ENCODE results near the gene MAP3K4.

DNA sequence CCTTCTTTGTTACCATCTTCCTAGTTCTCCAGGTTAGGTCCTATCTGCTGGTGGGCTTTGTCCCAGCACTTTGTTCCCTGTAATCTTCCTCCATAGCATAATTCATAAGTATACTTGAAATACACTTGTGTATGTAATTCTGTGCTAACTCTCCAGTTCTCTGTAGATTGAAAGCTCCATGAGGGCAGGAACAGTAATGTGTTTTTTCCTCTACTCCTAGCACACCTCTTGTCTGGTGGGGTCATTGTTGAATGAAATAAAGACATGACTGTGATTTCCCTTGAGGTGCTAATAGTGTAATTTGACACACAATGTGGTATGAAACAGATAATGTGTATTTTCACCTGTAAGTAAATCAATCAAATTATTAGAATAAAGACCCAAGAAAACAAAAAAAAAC is 30.0 kb downstream of the MAP3K4 start:
- TF ChIP-seq, protein P1, sequence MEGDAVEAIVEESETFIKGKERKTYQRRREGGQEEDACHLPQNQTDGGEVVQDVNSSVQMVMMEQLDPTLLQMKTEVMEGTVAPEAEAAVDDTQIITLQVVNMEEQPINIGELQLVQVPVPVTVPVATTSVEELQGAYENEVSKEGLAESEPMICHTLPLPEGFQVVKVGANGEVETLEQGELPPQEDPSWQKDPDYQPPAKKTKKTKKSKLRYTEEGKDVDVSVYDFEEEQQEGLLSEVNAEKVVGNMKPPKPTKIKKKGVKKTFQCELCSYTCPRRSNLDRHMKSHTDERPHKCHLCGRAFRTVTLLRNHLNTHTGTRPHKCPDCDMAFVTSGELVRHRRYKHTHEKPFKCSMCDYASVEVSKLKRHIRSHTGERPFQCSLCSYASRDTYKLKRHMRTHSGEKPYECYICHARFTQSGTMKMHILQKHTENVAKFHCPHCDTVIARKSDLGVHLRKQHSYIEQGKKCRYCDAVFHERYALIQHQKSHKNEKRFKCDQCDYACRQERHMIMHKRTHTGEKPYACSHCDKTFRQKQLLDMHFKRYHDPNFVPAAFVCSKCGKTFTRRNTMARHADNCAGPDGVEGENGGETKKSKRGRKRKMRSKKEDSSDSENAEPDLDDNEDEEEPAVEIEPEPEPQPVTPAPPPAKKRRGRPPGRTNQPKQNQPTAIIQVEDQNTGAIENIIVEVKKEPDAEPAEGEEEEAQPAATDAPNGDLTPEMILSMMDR (IDR thresholded peaks at IDR 0.05), result no peak
- no peak for TF ChIP-seq POLR2A (IDR thresholded peaks at IDR 0.05)

All from esophagus squamous epithelium (tissue), 4 donors.